Measurements from ENCODE around the gene CRACR2B. TPM values are rescaled to one million over a fixed set of nuclear protein-coding genes. Genes with fewer than 3 reads are reported as not detected.

The CRACR2B gene
- total RNA-seq, 6 experiments from 2014 or later, result 0.63 to 2.2 (median 1.2) TPM

GRCh38 chr11:829176-829846 is 1.6 kb downstream of the CRACR2B start:
- H3K4me1 Mint-ChIP-seq (ENCODE audit: low read depth), result peaks cover 18% of the 10 kb centered on the region
- no peak overlapping the region for H3K27ac Mint-ChIP-seq
- H3K27me3 Mint-ChIP-seq (ENCODE audit: insufficient read depth), result peaks cover 21% of the 10 kb centered on the region
- no peak overlapping the region for H3K4me3 Mint-ChIP-seq
- no peak for TF ChIP-seq CTCF (IDR thresholded peaks at IDR 0.05)
- no peak for DNase-seq
- peaks cover 13% of the 10 kb centered on the region for H3K36me3 Mint-ChIP-seq (ENCODE audit: low read depth)
- H3K9me3 Mint-ChIP-seq, result no peaks in the 10 kb centered on the region

- Mint-ChIP-seq H3K9me3 (no peaks in the 10 kb centered on the region), H3K4me3 (peak overlapping the region; percentile 46), H3K4me1 (ENCODE audit: low read depth) (peaks cover 23% of the 10 kb centered on the region), H3K36me3 (ENCODE audit: low read depth) (peaks cover 14% of the 10 kb centered on the region), H3K27me3 (ENCODE audit: insufficient read depth) (peaks cover 25% of the 10 kb centered on the region), H3K27ac (no peak overlapping the region)
- TF ChIP-seq CTCF (IDR thresholded peaks at IDR 0.05), result no peak
- DNase-seq, result no peak
Measured at GRCh38 chr11:829847-830294, 2.2 kb downstream of the CRACR2B start.

GRCh38 chr11:830295-831117 is 2.8 kb downstream of the CRACR2B start:
- peak overlapping the region; percentile 46 for H3K4me3 Mint-ChIP-seq
- peaks cover 29% of the 10 kb centered on the region for H3K4me1 Mint-ChIP-seq (ENCODE audit: low read depth)
- H3K27me3 Mint-ChIP-seq (ENCODE audit: insufficient read depth), result peaks cover 26% of the 10 kb centered on the region
- H3K9me3 Mint-ChIP-seq, result no peaks in the 10 kb centered on the region
- peak; percentile 47 for DNase-seq
- H3K27ac Mint-ChIP-seq, result no peak overlapping the region
- H3K36me3 Mint-ChIP-seq (ENCODE audit: low read depth), result peaks cover 8% of the 10 kb centered on the region
- TF ChIP-seq CTCF (IDR thresholded peaks at IDR 0.05), result no peak

- peak overlapping the region; percentile 73 for H3K4me3 Mint-ChIP-seq
- TF ChIP-seq CTCF (IDR thresholded peaks at IDR 0.05), result no peak
- peak overlapping the region; percentile 51 for H3K27ac Mint-ChIP-seq
- peaks cover 29% of the 10 kb centered on the region for H3K4me1 Mint-ChIP-seq (ENCODE audit: low read depth)
- no peaks in the 10 kb centered on the region for H3K9me3 Mint-ChIP-seq
- no peak for DNase-seq
- peaks cover 8% of the 10 kb centered on the region for H3K36me3 Mint-ChIP-seq (ENCODE audit: low read depth)
- peaks cover 26% of the 10 kb centered on the region for H3K27me3 Mint-ChIP-seq (ENCODE audit: insufficient read depth)
Measured at GRCh38 chr11:831118-831864, 3.6 kb downstream of the CRACR2B start.

- peaks cover 8% of the 10 kb centered on the region for H3K36me3 Mint-ChIP-seq (ENCODE audit: low read depth)
- peak overlapping the region; percentile 78 for H3K4me3 Mint-ChIP-seq
- DNase-seq, result no peak
- no peak overlapping the region for H3K27ac Mint-ChIP-seq
- TF ChIP-seq CTCF (IDR thresholded peaks at IDR 0.05), result no peak
- no peaks in the 10 kb centered on the region for H3K9me3 Mint-ChIP-seq
- H3K4me1 Mint-ChIP-seq (ENCODE audit: low read depth), result peaks cover 29% of the 10 kb centered on the region
- peaks cover 24% of the 10 kb centered on the region for H3K27me3 Mint-ChIP-seq (ENCODE audit: insufficient read depth)
Measured at GRCh38 chr11:831961-832528, 4.3 kb downstream of the CRACR2B start.

Measured in HFFc6 (cell line).